Stimulated activated CD8-positive, alpha-beta memory T cell treated with anti-CD3 and anti-CD28 coated beads, Interleukin-7, amount 100 ng/mL, for 24 hours (primary cell): Measurements from ENCODE around the gene CMIP.

Source experiments
- DNase-seq: peaks from one replicate; pipeline ENCODE4 v3.0.0-alpha.2; 2020; ENCODE audit warnings: low read depth

Gene CMIP

GRCh38 chr16:81495321-81496234 lies 51.0 kb downstream of the CMIP start:
- no peak for DNase-seq

- DNase-seq, result no peak
Observed at GRCh38 chr16:81496321-81496720, 51.7 kb downstream of the CMIP start.

- DNase-seq, result no peak
Observed at GRCh38 chr16:81496742-81497141, 52.1 kb downstream of the CMIP start.

GRCh38 chr16:81497690-81498089 lies 53.1 kb downstream of the CMIP start:
- no peak for DNase-seq

GRCh38 chr16:81498351-81498750 lies 53.7 kb downstream of the CMIP start:
- no peak for DNase-seq

DNA sequence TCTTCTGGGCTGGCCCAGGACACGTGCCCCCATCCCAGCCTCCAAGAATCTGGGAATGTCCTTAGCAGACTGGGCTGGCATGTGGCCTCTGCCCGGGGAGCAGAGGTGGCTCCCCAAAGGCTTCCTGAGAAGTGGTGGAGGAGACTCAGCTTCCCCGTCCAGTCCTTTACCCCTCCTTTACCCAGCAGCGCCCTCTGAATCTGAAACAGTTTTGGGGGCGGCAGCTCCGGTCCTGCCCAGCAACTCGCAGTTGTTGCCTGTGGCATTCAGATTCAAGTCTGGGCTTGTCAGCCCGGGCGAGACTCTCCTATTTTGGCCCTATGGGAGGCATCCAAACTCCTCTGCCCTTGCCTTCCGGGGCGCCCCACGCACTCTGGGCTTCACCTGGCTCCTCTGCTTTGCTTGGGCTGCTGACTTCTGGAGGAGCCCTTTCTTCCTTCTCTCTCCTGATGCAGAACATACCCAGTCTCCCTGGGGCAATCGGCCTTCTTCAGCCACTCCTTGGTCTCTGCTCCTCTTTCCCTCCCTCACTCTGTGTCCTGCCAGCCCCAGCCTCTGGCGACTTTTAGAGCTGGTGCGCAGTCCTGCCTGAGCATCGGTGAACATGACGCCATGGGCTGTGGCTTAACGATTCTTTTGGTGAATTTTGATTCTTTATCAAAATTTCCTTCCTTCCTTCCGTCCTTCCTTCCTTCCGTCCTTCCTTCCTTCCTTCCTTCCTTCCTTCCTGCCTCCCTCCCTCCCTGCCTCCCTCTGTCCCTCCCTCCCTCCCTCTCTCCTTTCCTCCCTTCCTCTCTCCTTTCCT lies 55.2 kb downstream of the CMIP start:
- DNase-seq, result no peak

- no peak for DNase-seq
Observed at GRCh38 chr16:81500833-81501521, 56.4 kb downstream of the CMIP start.

DNA sequence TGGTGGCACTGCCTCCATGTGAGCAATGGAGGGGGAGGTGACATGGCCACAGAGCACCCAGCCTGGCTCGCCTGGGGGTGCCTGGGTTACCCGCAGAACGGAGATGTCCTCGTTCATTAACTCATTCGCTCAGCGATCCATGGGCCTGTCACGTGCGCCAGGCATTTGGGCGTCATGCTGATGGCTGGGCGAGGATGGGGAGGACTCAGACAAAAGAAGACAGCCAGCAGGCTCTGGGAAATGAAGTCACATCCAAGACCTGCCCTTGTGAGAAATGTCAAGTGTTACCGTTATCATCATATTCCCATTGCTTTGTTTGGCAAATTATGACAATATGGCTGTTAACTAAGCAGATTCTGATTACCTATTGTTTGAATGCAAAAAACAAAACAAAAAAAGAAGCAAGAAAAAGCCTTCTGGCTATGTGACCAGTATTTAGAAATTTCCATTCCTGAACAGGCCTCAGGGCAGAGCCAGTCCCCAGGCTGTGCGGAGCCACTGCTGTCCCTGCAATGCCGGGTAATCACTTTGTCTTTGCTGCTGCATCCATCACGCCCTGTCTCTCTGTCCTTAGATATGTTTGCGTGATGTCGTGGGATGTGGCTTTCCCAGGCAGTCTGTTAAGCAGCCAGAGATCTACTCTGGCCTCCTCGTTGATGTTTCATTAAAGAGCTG lies 57.9 kb downstream of the CMIP start:
- DNase-seq, result no peak

- DNase-seq, result no peak
Observed at GRCh38 chr16:81505011-81505661, 60.5 kb downstream of the CMIP start.

- no peak for DNase-seq
Observed at GRCh38 chr16:81509404-81509803, 64.8 kb downstream of the CMIP start.

GRCh38 chr16:81510016-81510415 lies 65.4 kb downstream of the CMIP start:
- DNase-seq, result no peak

- no peak for DNase-seq
Observed at GRCh38 chr16:81511371-81511770, 66.8 kb downstream of the CMIP start.

GRCh38 chr16:81513204-81514040 lies 68.8 kb downstream of the CMIP start:
- no peak for DNase-seq

DNA sequence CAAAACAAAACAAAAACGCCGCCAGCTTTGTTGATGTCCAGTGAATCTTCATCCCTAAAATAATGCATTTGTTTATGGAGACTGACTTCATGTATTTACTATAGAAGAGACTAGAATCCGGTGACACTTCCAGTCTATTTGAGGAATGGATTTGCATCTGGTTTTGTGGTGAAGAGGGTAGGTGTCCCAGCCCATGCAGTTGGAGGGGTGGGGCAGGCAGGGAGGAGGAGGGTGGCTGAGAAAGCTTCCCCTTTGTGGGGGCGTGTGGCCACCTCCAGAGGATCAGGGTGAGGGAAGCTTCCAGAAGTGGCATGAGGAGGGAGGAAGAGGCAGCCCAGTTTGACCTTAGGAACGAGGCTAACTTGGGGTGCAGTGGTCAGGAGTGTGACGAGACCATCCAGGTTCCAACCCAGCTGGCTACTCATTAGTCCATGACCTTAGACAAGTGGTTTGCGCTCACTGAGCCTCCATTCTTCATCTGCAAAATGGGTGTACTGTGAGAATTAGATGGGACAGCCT lies 69.5 kb downstream of the CMIP start:
- no peak for DNase-seq

GRCh38 chr16:81514568-81515258 lies 70.1 kb downstream of the CMIP start:
- no peak for DNase-seq

DNA sequence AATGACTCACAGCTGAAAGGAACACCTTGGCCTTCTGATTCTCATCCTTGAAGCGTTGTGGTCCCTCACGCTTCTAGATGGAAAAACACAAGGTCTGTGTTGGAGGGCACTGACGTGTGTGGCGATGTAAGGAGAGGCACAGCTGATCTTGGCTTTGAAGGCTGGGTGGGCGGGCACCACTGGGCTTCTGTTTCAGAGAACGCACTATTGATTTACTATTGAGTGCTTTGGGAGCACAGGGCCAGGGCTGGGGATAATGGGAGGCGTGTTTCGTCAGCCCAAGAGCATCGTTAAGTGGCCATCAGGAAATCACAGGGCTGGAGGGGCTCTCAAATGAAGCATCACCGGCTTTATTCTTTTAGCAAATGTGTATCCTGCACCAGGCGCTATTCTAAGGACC lies 70.7 kb downstream of the CMIP start:
- no peak for DNase-seq

DNA sequence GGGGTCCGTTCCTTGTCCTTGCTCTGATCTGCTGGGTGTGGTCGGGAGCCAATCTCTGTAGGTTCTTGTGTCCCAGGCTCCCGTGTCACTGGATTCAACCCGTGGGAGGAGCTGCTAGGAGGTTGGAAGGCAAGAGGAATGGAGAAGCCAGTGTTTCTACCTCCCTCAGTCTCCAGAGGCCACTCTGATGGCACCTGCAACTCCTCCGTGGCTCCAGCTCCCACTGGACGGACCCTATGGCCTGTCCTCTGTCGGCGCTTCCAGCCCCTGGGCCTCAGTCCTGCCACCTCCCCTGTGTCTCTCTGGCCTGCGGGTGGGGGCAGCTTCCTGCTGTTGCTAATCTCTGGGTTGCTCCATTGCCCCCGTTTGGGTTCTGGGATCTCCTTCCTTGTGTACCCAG lies 71.1 kb downstream of the CMIP start:
- DNase-seq, result no peak

GRCh38 chr16:81516478-81517149 lies 72.0 kb downstream of the CMIP start:
- DNase-seq, result no peak

DNA sequence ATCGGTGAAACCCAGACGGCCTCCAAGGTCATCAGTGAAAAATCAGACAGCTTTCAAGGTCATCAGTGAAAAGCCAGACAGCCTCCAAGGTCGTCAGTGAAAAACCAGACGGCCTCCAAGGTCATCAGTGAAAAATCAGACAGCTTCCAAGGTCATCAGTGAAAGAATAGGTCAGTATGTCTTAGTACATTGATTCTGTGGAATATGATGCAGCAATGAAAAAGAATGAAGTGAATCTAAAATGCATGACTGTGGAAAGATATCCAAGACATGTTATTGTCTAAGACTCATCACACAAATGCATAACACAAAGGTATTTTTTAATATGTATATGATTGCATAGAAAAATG lies 72.5 kb downstream of the CMIP start:
- no peak for DNase-seq
